ENCODE measurements around the gene AKR1C8. TPM values are rescaled to one million over a fixed set of nuclear protein-coding genes. Genes with fewer than 3 reads are reported as not detected.
"Not testable (repeated sequence)": the region's sequence is repeated elsewhere in the genome, so short reads cannot be mapped to it uniquely, and the experiment has no call there.

AKR1C8 gene
- total RNA-seq, 4 donors from 2014 or later: not detected

GRCh38 chr10:5219262-5219661, 34.3 kb upstream of the AKR1C8 start:
- TF ChIP-seq CTCF (IDR thresholded peaks at IDR 0.05) (no peak), EP300 (IDR thresholded peaks at IDR 0.05) (no peak), POLR2A (IDR thresholded peaks at IDR 0.05; ENCODE audit: low read depth) (no peak), POLR2AphosphoS5 (IDR thresholded peaks at IDR 0.05) (no peak)
- Histone ChIP-seq H3K27me3 (no peaks in the 10 kb centered on the region), H3K36me3 (no peaks in the 10 kb centered on the region), H3K4me3 (no peak overlapping the region), H3K4me1 (no peaks in the 10 kb centered on the region), H3K9me3 (peaks cover 0 to 5% (median 0%) of the 10 kb centered on the region in 4 donors), H3K27ac (replicated peaks in 1 of 4) (no peak overlapping the region)
- WGBS: 70% methylated on average over 3 of the region's 3 CpGs
- DNase-seq (ENCODE audit: extremely low spot score): no peak
- intact Hi-C loops (cut with DNase I): no loop called here

GRCh38 chr10:5216801-5217200, 31.9 kb upstream of the AKR1C8 start:
- intact Hi-C loops (cut with DNase I): no loop called here

GRCh38 chr10:5211696-5212536, 27.0 kb upstream of the AKR1C8 start:
- Histone ChIP-seq H3K27me3 (no peaks in the 10 kb centered on the region), H3K9me3 (no peaks in the 10 kb centered on the region), H3K4me1 (no peaks in the 10 kb centered on the region), H3K4me3 (no peak overlapping the region), H3K36me3 (no peaks in the 10 kb centered on the region), H3K27ac (replicated peaks in 1 of 4) (no peak overlapping the region)
- no peak for DNase-seq (ENCODE audit: extremely low spot score)
- no peak for TF ChIP-seq EP300 (IDR thresholded peaks at IDR 0.05)
- no peak for TF ChIP-seq CTCF (IDR thresholded peaks at IDR 0.05)
- TF ChIP-seq POLR2AphosphoS5 (IDR thresholded peaks at IDR 0.05): no peak
- TF ChIP-seq POLR2A (IDR thresholded peaks at IDR 0.05; ENCODE audit: low read depth): no peak
- intact Hi-C loops (cut with DNase I): no loop called here

More at GRCh38 chr10:5216801-5217200, 31.9 kb upstream of the AKR1C8 start:
- H3K4me1 ChIP-seq: no peaks in the 10 kb centered on the region
- DNase-seq (ENCODE audit: extremely low spot score): no peak
- TF ChIP-seq POLR2A (IDR thresholded peaks at IDR 0.05; ENCODE audit: low read depth) (no peak), POLR2AphosphoS5 (IDR thresholded peaks at IDR 0.05) (no peak), CTCF (IDR thresholded peaks at IDR 0.05) (no peak), EP300 (IDR thresholded peaks at IDR 0.05) (no peak)
- no peak overlapping the region for H3K4me3 ChIP-seq
- H3K36me3 ChIP-seq: no peaks in the 10 kb centered on the region
- H3K27me3 ChIP-seq: no peaks in the 10 kb centered on the region
- no peaks in the 10 kb centered on the region for H3K9me3 ChIP-seq
- no peak overlapping the region for H3K27ac ChIP-seq (replicated peaks in 1 of 4)
- 41% methylated on average over 2 of the region's 2 CpGs for WGBS

- H3K4me1 ChIP-seq; intact Hi-C loops (cut with DNase I); DNase-seq (ENCODE audit: extremely low spot score); H3K27me3 ChIP-seq; H3K27ac ChIP-seq (replicated peaks in 1 of 4); H3K4me3 ChIP-seq; H3K36me3 ChIP-seq; H3K9me3 ChIP-seq: not testable (repeated sequence)
- WGBS: 86% methylated on average over 1 of the region's 1 CpG
Observed at GRCh38 chr10:5210261-5210660, 25.3 kb upstream of the AKR1C8 start.

- DNase-seq (ENCODE audit: extremely low spot score); intact Hi-C loops (cut with DNase I); H3K4me3 ChIP-seq; H3K4me1 ChIP-seq; H3K27me3 ChIP-seq; H3K27ac ChIP-seq (replicated peaks in 1 of 4); H3K36me3 ChIP-seq; H3K9me3 ChIP-seq: not testable (repeated sequence)
- 91% methylated on average over 1 of the region's 1 CpG for WGBS
Observed at GRCh38 chr10:5209776-5210175, 24.8 kb upstream of the AKR1C8 start.

GRCh38 chr10:5206799-5207198, 21.8 kb upstream of the AKR1C8 start:
- Histone ChIP-seq H3K4me3 (no peak overlapping the region), H3K9me3 (peaks cover 0 to 17% (median 11%) of the 10 kb centered on the region in 4 donors), H3K36me3 (no peaks in the 10 kb centered on the region), H3K27ac (replicated peaks in 1 of 4) (no peak overlapping the region), H3K27me3 (no peaks in the 10 kb centered on the region), H3K4me1 (no peaks in the 10 kb centered on the region)
- no peak for TF ChIP-seq CTCF (IDR thresholded peaks at IDR 0.05)
- no peak for TF ChIP-seq POLR2A (IDR thresholded peaks at IDR 0.05; ENCODE audit: low read depth)
- TF ChIP-seq EP300 (IDR thresholded peaks at IDR 0.05): no peak
- no peak for TF ChIP-seq POLR2AphosphoS5 (IDR thresholded peaks at IDR 0.05)
- no peak for DNase-seq (ENCODE audit: extremely low spot score)
- intact Hi-C loops (cut with DNase I): no loop called here
- WGBS: 61% methylated on average over 6 of the region's 6 CpGs
